Neural progenitor cell (in vitro differentiated cells): Measurements from ENCODE around the gene MAGI1. TPM values are rescaled to one million over a fixed set of nuclear protein-coding genes. Genes with fewer than 3 reads are reported as not detected.
A peak's percentile ranks its signal among the peaks of the same experiment; 100 is the strongest.

Source experiments
- DNase-seq: peaks from one replicate; pipeline ENCODE4 v3.0.0-alpha.2; 2016; ENCODE audit warnings: low spot score
- H2AFZ ChIP-seq: fragments of 200-600 bp; sonication (generic); replicated peaks from 2 replicates; pipeline ENCODE4 v1.6.1; 2016; ENCODE audit warnings: antibody characterized with exemption
- H3F3A ChIP-seq: fragments of 200-600 bp; sonication (generic); 2 replicates; pipeline ENCODE4 v1.6.1; 2016; ENCODE audit warnings: antibody characterized with exemption, low read depth
- H3K27ac ChIP-seq: fragments of 200-600 bp; sonication (generic); 2 replicates; pipeline ENCODE4 v1.5.1; 2016; ENCODE audit warnings: mild to moderate bottlenecking
- H3K27me3 ChIP-seq: fragments of 200-600 bp; sonication (generic); 2 replicates; pipeline ENCODE4 v1.6.1; 2016; ENCODE audit warnings: mild to moderate bottlenecking, moderate library complexity
- H3K36me3 ChIP-seq: fragments of 200-600 bp; sonication (generic); 2 replicates; pipeline ENCODE4 v1.5.1; 2016
- H3K4me1 ChIP-seq: fragments of 200-600 bp; sonication (generic); 2 replicates; pipeline ENCODE4 v1.6.1; 2016; ENCODE audit warnings: mixed run types
- H3K4me2 ChIP-seq: fragments of 200-600 bp; sonication (generic); 2 replicates; pipeline ENCODE4 v1.6.1; 2016
- H3K4me3 ChIP-seq: fragments of 200-600 bp; sonication (generic); 2 replicates; pipeline ENCODE4 v1.5.1; 2016
- H3K79me2 ChIP-seq: fragments of 200-600 bp; sonication (generic); 2 replicates; pipeline ENCODE4 v1.6.1; 2016; ENCODE audit warnings: low read depth
- H3K9ac ChIP-seq: fragments of 200-600 bp; sonication (generic); 2 replicates; pipeline ENCODE4 v1.6.1; 2016
- H3K9me3 ChIP-seq: fragments of 200-600 bp; sonication (generic); 2 replicates; pipeline ENCODE4 v1.5.1; 2016; ENCODE audit warnings: low read depth
- H4K20me1 ChIP-seq: fragments of 200-600 bp; sonication (generic); 2 replicates; pipeline ENCODE4 v1.6.1; 2016; ENCODE audit warnings: low read depth
- H3K27ac Mint-ChIP-seq: 3 replicates; pipeline ENCODE4 v1.8.0; 2021; ENCODE audit warnings: mixed read lengths
- H3K27me3 Mint-ChIP-seq: 2 replicates; pipeline ENCODE4 v1.8.0; 2022; ENCODE audit warnings: low read depth, mild to moderate bottlenecking, inconsistent platforms, moderate library complexity, mixed read lengths; ENCODE audit not compliant: insufficient read depth
- H3K36me3 Mint-ChIP-seq: 3 replicates; pipeline ENCODE4 v1.8.0; 2021; ENCODE audit warnings: mixed read lengths
- H3K4me1 Mint-ChIP-seq: 3 replicates; pipeline ENCODE4 v1.8.0; 2021; ENCODE audit warnings: mixed read lengths
- H3K4me3 Mint-ChIP-seq: 3 replicates; pipeline ENCODE4 v1.8.0; 2021; ENCODE audit warnings: mild to moderate bottlenecking, moderate library complexity, mixed read lengths
- H3K9me3 Mint-ChIP-seq: 3 replicates; pipeline ENCODE4 v1.8.0; 2020; ENCODE audit warnings: mixed read lengths
- CTCF ChIP-seq: fragments of 200-600 bp; sonication (generic); IDR thresholded peaks from 2 replicates; pipeline ENCODE4 v1.5.1; 2017; ENCODE audit warnings: antibody characterized with exemption, mild to moderate bottlenecking
- EZH2 ChIP-seq: fragments of 200-600 bp; sonication (generic); IDR thresholded peaks from 2 replicates; pipeline ENCODE4 v1.6.1; 2017; ENCODE audit warnings: antibody characterized with exemption, mild to moderate bottlenecking, moderate library complexity
- EZH2phosphoT487 ChIP-seq: fragments of 200-600 bp; sonication (generic); IDR thresholded peaks from 2 replicates; pipeline ENCODE4 v1.6.1; 2017; ENCODE audit warnings: antibody characterized with exemption
- total RNA-seq: library from RNA; depleted of rRNA; stranded (reverse); fragments of >200 nt; gene quantifications from 2 replicates; pipeline ENCODE4 v1.2.3, GENCODE V29; 2015; ENCODE audit warnings: low replicate concordance

MAGI1 gene
- total RNA-seq, 1 donor from 2014 or later: 40.6 TPM

- Mint-ChIP-seq H3K27ac (no peak overlapping the region), H3K36me3 (peaks cover 9% of the 10 kb centered on the region), H3K9me3 (peaks cover 12% of the 10 kb centered on the region), H3K27me3 (no peaks in the 10 kb centered on the region), H3K4me1 (peaks cover 3% of the 10 kb centered on the region), H3K4me3 (no peak overlapping the region)
- TF ChIP-seq EZH2phosphoT487 (no peak), CTCF (no peak), EZH2 (no peak)
- peaks cover 6% of the 10 kb centered on the region for H4K20me1 ChIP-seq
- H3K4me3 ChIP-seq: no peak overlapping the region
- H3K9ac ChIP-seq: no peak overlapping the region
- peaks cover 6% of the 10 kb centered on the region for H3F3A ChIP-seq
- H2AFZ ChIP-seq: no peak overlapping the region
- H3K4me1 ChIP-seq: peaks cover 7% of the 10 kb centered on the region
- no peaks in the 10 kb centered on the region for H3K36me3 ChIP-seq
- H3K9me3 ChIP-seq: peaks cover 8% of the 10 kb centered on the region
- peaks cover 100% of the 10 kb centered on the region for H3K79me2 ChIP-seq
- H3K27ac ChIP-seq: no peak overlapping the region
- no peak for DNase-seq
- no peaks in the 10 kb centered on the region for H3K27me3 ChIP-seq
- no peak overlapping the region for H3K4me2 ChIP-seq
Observed at GRCh38 chr3:65573548-65574116, 465.1 kb downstream of the MAGI1 start.

- Histone ChIP-seq H3F3A (peaks cover 6% of the 10 kb centered on the region), H3K36me3 (no peaks in the 10 kb centered on the region), H3K9me3 (peaks cover 8% of the 10 kb centered on the region), H3K27me3 (no peaks in the 10 kb centered on the region), H3K4me2 (no peak overlapping the region), H3K4me3 (no peak overlapping the region), H2AFZ (no peak overlapping the region), H3K79me2 (peaks cover 100% of the 10 kb centered on the region), H3K9ac (no peak overlapping the region), H4K20me1 (peaks cover 10% of the 10 kb centered on the region), H3K4me1 (peaks cover 7% of the 10 kb centered on the region), H3K27ac (no peak overlapping the region)
- no peaks in the 10 kb centered on the region for H3K27me3 Mint-ChIP-seq
- H3K9me3 Mint-ChIP-seq: peaks cover 12% of the 10 kb centered on the region
- H3K27ac Mint-ChIP-seq: no peak overlapping the region
- DNase-seq: no peak
- no peak for TF ChIP-seq EZH2
- no peak overlapping the region for H3K4me3 Mint-ChIP-seq
- H3K4me1 Mint-ChIP-seq: peaks cover 13% of the 10 kb centered on the region
- H3K36me3 Mint-ChIP-seq: peaks cover 9% of the 10 kb centered on the region
Observed at GRCh38 chr3:65572175-65572777, 466.4 kb downstream of the MAGI1 start.

- no peak for DNase-seq
- Mint-ChIP-seq H3K4me1 (peaks cover 23% of the 10 kb centered on the region), H3K36me3 (peaks cover under 1% of the 10 kb centered on the region), H3K9me3 (peaks cover 8% of the 10 kb centered on the region), H3K4me3 (no peak overlapping the region), H3K27me3 (no peaks in the 10 kb centered on the region), H3K27ac (no peak overlapping the region)
- Histone ChIP-seq H2AFZ (no peak overlapping the region), H3K27ac (no peak overlapping the region), H3K4me1 (peaks cover 7% of the 10 kb centered on the region), H3K4me3 (no peak overlapping the region), H3K9ac (no peak overlapping the region), H3F3A (peaks cover 6% of the 10 kb centered on the region), H4K20me1 (peaks cover 15% of the 10 kb centered on the region), H3K27me3 (no peaks in the 10 kb centered on the region), H3K9me3 (peaks cover 8% of the 10 kb centered on the region), H3K4me2 (no peak overlapping the region), H3K79me2 (peaks cover 98% of the 10 kb centered on the region), H3K36me3 (no peaks in the 10 kb centered on the region)
- TF ChIP-seq EZH2phosphoT487 (no peak), CTCF (peak; percentile 33)
Observed at GRCh38 chr3:65569845-65570405, 468.8 kb downstream of the MAGI1 start.

GRCh38 chr3:65569129-65569528, 469.6 kb downstream of the MAGI1 start:
- Mint-ChIP-seq H3K27me3 (no peaks in the 10 kb centered on the region), H3K36me3 (no peaks in the 10 kb centered on the region), H3K27ac (no peak overlapping the region), H3K4me1 (peaks cover 31% of the 10 kb centered on the region), H3K4me3 (no peak overlapping the region), H3K9me3 (peaks cover 2% of the 10 kb centered on the region)
- no peaks in the 10 kb centered on the region for H3K27me3 ChIP-seq
- no peak overlapping the region for H3K4me3 ChIP-seq
- peaks cover 5% of the 10 kb centered on the region for H3K9me3 ChIP-seq
- H3K9ac ChIP-seq: no peak overlapping the region
- H4K20me1 ChIP-seq: peaks cover 22% of the 10 kb centered on the region
- H3K4me1 ChIP-seq: peaks cover 10% of the 10 kb centered on the region
- H3F3A ChIP-seq: peaks cover 6% of the 10 kb centered on the region
- TF ChIP-seq EZH2phosphoT487: no peak
- TF ChIP-seq EZH2: no peak
- no peak for TF ChIP-seq CTCF
- no peak overlapping the region for H3K4me2 ChIP-seq
- H2AFZ ChIP-seq: no peak overlapping the region
- no peak for DNase-seq
- H3K36me3 ChIP-seq: no peaks in the 10 kb centered on the region
- H3K27ac ChIP-seq: no peak overlapping the region
- peaks cover 98% of the 10 kb centered on the region for H3K79me2 ChIP-seq
